GM10266 (cell line): ENCODE data around the gene RBM14.

Source experiments
- DNase-seq: peaks from one replicate; pipeline ENCODE4 v3.0.0; 2012; ENCODE audit errors: extremely low spot score
- TF ChIP-seq, protein P1 (sequence below): IDR thresholded peaks from 2 replicates; pipeline ENCODE4 v1.5.1; 2012; ENCODE audit warnings: mild to moderate bottlenecking, low read depth; ENCODE audit not compliant: control insufficient read depth, insufficient read depth; ENCODE audit errors: missing control alignments

Gene RBM14, protein sequence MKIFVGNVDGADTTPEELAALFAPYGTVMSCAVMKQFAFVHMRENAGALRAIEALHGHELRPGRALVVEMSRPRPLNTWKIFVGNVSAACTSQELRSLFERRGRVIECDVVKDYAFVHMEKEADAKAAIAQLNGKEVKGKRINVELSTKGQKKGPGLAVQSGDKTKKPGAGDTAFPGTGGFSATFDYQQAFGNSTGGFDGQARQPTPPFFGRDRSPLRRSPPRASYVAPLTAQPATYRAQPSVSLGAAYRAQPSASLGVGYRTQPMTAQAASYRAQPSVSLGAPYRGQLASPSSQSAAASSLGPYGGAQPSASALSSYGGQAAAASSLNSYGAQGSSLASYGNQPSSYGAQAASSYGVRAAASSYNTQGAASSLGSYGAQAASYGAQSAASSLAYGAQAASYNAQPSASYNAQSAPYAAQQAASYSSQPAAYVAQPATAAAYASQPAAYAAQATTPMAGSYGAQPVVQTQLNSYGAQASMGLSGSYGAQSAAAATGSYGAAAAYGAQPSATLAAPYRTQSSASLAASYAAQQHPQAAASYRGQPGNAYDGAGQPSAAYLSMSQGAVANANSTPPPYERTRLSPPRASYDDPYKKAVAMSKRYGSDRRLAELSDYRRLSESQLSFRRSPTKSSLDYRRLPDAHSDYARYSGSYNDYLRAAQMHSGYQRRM

DNA sequence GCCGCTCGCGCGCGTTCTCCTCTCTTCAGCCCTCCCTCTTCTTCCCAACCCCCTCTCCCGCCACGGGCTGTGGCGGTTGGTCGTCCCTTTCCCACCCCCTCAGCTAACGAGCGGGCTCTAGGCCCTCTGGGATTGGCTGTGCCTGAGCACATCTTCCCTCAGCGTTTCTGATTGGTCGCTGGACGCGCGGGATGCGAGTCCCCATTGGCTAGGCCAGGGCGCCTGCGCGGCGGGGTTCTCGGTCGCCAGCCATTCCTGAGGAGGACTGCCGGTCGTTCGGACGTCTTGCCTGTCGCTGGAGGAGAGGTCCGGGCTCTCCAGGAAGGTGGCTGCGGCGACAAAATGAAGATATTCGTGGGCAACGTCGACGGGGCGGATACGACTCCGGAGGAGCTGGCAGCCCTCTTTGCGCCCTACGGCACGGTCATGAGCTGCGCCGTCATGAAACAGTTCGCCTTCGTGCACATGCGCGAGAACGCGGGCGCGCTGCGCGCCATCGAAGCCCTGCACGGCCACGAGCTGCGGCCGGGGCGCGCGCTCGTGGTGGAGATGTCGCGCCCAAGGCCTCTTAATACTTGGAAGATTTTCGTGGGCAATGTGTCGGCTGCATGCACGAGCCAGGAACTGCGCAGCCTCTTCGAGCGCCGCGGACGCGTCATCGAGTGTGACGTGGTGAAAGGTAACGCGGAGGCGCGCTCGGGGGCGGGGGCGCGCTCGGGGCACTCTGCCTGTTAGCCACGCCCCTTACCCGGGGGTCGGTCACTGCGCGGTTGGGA is at the start of gene RBM14:
Gene RBM14, plus strand, starts transcription at position 252 of the 776 bp plus-strand sequence. Its CDS starts 91 bp downstream, at position 343.
- DNase-seq, result peak; percentile 99
- TF ChIP-seq, protein P1, sequence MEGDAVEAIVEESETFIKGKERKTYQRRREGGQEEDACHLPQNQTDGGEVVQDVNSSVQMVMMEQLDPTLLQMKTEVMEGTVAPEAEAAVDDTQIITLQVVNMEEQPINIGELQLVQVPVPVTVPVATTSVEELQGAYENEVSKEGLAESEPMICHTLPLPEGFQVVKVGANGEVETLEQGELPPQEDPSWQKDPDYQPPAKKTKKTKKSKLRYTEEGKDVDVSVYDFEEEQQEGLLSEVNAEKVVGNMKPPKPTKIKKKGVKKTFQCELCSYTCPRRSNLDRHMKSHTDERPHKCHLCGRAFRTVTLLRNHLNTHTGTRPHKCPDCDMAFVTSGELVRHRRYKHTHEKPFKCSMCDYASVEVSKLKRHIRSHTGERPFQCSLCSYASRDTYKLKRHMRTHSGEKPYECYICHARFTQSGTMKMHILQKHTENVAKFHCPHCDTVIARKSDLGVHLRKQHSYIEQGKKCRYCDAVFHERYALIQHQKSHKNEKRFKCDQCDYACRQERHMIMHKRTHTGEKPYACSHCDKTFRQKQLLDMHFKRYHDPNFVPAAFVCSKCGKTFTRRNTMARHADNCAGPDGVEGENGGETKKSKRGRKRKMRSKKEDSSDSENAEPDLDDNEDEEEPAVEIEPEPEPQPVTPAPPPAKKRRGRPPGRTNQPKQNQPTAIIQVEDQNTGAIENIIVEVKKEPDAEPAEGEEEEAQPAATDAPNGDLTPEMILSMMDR, result no peak

DNA sequence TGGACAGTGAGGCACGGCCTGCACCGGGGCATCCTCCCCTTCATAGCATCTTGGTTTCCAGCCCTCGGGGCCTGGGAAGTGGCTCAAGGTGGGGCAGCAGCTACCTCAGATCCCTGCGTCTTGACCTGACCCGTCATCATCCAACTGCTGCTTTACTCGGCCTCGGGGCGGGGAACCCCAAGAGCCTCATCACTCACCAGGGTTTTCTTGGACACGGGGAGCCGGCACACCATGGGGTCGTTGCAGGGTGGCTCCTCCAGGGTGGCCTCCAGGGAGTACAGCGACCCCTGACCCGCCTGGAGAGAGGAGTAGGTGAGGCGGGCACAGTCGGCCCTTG is 48.7 kb upstream of the RBM14 start:
- TF ChIP-seq, protein P1, result no peak
- DNase-seq, result no peak

DNA sequence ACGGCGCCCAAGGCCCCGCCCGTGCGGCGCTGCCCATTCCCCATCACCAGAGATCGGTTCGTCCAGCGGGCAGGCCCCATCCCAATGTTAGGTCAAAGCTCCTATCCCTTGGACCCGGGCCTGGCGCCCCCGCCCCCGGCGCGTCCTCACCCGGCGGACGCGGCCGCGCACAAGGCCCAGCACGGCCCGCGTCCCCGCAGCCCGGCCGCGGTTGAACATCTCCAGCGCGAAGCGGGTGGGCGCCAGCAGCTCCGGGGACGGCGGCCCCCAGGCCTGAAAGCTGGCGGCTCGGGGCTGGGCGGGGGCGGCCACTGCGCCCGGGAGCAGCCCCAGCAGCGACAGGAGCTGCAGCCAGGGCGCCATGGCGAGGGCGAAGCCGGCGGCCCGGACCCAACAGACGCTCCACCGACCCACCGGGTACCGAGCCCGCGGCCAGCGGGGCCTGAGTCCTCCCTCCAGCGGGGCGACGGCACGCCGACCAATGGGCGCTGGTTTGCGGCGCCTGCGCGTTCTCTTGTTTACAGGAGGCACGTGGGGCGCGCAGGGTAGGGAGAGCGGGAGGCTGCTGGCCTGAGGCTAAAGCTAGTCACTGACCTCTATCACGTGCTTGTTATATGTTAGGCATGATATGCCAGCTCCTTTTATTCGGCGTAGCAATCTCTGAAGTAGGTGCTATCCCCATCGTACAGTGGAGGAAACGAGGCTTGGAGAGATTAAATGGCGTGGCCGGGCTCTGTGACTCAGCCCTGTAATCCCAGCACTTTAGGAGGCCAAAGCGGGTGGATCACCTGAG is 48.1 kb upstream of the RBM14 start, which contains the start of gene CTSF:
Gene CTSF, minus strand, starts transcription at position 483 of the 793 bp plus-strand sequence. Its CDS starts 120 bp downstream, at position 363.
- TF ChIP-seq, protein P1, result no peak
- DNase-seq, result peak; percentile 96

DNA sequence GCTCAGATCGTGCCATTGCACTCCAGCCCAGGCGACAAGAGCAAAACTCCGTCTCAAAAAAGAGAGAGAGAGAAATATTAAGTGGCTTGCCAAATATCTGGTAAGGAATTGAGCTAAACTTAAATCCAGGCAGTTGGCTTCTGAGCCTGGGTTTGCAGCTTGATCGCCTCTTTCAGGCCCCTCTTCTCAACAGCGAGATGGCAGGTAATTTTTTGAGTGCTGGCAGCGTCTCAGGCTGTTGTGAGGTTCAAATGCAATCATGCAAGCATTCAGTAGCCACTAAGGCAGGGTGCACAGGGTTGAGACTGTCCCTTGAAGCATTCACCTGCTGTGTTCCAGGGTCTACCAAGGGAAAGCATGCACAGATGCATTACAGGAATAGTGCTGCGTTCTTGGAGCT is 47.4 kb upstream of the RBM14 start:
- TF ChIP-seq, protein P1, result no peak
- DNase-seq, result no peak

DNA sequence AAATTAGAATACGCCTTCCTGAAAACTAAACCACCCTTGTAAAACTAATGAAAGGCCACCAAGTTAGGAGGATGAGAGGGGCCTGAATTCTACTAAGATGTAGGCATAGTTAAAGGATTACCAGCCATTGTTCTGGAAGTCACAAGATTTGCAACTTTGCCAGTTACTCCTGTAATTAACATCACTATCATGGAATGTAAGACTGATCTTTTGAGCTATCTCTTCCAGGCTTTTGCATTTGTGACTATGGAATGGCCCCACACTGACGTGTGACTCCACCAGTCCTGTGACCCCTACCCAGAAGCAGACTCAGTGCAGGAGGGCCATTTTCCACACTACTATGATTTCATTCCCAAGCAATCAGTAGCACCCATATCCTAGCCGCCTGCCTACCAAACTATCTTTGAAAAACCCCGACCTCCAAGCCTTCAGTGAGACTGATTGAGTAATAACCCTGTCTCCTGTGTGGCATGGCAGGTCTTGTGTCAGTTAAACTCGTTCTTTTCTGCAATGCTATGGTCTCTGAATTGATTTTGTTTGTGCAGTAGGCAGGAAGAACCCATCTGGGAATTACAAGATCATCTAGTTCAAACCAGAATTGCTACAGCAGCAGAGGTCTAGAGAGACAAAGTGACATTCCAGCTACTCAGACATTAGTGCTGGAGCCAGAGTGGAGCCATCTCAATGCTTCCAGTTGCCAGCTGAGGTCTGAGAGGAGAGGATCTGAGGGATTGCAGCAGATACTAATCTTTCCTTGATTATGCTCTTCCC is 46.2 kb upstream of the RBM14 start:
- TF ChIP-seq, protein P1, result no peak
- no peak for DNase-seq

DNA sequence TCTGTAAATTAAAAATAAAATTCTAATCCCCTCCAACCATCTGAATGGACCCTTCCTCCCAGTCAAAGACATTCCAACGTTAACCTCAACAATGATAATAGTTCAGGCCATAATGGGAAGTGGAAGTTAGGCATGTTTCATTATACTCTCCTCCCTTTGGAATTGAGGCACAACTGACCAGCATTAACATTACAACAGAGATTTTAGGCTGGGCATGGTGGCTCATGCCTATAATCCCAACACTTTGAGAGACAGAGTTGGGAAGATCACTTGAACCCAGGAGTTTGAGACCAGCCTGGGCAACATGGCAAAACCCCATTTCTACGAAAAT is 45.6 kb upstream of the RBM14 start:
- DNase-seq, result no peak
- TF ChIP-seq, protein P1, result no peak
